Measurements from ENCODE around the gene ARHGEF1. TPM values are rescaled to one million over a fixed set of nuclear protein-coding genes. Genes with fewer than 3 reads are reported as not detected.

Gene ARHGEF1
- total RNA-seq, 4 donors from 2014 or later: 12.1 to 21.6 (median 15.5) TPM

DNA sequence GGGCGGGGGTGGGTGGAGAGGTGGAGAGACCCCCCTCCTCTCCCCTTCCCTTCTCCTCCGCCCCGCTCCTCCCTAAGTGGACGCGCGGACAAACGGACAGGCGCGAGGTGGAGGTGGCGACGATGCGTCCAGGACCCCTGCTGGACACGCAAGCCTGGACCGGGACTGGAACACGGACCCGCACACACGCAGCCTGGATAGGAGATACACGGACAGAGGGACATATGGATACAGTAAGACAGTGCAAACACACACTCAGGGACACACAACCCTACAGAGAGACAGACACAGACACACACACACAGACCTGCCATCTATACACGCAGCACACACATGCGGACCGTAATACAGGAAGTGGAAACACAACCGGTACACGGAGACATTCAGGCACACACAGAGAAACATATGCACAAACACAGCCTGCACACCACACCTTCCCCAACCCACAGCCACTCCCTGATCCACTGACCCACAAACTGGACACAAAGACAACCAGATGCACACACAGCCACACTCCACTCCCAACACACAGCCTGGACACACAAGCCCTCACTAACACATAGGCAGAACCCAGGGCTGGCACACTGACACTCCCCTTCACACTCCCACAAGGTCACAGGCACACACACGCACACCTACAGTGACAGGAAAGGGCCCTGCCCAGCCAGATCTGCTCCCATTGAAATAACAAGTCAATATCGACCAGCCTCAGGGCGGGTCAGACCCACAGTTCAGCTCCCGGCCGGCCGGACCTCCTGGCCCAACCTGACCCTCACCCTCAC lies 46.0 kb downstream of the ARHGEF1 start:
- Histone ChIP-seq H3K4me3 (peak overlapping the region in 2 of 4 donors; percentile 26 to 39), H3K4me1 (peaks cover 0 to 9% of the 10 kb centered on the region in 2 donors), H3K36me3 (no peaks in the 10 kb centered on the region), H3K27me3 (peaks cover 92 to 99% (median 96%) of the 10 kb centered on the region in 3 donors), H3K9me3 (no peaks in the 10 kb centered on the region), H3K27ac (no peak overlapping the region)
- TF ChIP-seq, protein P1, sequence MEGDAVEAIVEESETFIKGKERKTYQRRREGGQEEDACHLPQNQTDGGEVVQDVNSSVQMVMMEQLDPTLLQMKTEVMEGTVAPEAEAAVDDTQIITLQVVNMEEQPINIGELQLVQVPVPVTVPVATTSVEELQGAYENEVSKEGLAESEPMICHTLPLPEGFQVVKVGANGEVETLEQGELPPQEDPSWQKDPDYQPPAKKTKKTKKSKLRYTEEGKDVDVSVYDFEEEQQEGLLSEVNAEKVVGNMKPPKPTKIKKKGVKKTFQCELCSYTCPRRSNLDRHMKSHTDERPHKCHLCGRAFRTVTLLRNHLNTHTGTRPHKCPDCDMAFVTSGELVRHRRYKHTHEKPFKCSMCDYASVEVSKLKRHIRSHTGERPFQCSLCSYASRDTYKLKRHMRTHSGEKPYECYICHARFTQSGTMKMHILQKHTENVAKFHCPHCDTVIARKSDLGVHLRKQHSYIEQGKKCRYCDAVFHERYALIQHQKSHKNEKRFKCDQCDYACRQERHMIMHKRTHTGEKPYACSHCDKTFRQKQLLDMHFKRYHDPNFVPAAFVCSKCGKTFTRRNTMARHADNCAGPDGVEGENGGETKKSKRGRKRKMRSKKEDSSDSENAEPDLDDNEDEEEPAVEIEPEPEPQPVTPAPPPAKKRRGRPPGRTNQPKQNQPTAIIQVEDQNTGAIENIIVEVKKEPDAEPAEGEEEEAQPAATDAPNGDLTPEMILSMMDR (IDR thresholded peaks at IDR 0.05 in 4 of 5, conservative IDR thresholded peaks at IDR 0.05 in 1 of 5): no peak
- TF ChIP-seq POLR2A (IDR thresholded peaks at IDR 0.05): no peak
- ATAC-seq: no peak
- in situ Hi-C loops (cut with MboI; ENCODE audit: low sequenced_read_pairs in 4 of 4): no loop called here
- intact Hi-C loops (cut with DNase I; ENCODE audit: low total_unique reads): no loop called here
- DNase-seq: no peak

DNA sequence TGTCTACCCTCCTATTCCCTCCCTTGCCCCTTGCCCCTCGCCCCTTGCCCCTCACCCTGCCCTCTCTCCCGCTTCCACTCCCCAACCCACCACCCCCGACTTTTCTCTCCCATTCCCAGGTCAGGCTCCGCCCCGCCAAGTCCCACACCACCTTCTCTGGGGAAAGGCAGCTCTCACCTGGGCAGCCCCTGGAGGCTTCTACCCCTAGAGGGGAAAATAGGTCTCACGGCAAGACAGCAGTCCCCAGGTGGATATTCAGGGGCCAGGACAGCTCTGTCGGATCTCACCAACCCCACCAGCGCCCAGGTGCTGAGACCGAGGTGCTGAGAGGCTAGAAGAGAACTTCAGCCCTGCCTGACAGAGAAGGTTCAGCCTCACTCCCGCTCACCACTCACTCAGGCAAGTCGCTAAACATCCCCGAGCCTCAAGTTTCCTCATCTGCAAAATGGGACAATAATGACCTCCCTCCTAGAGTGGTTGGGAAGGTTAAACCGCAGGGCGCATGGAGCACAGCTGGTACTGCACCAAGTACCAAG lies 46.6 kb downstream of the ARHGEF1 start:
- H3K27me3 ChIP-seq: peaks cover 89 to 97% (median 91%) of the 10 kb centered on the region in 3 donors
- no peak overlapping the region for H3K4me3 ChIP-seq
- peaks cover 0 to 9% of the 10 kb centered on the region in 2 donors for H3K4me1 ChIP-seq
- H3K9me3 ChIP-seq: no peaks in the 10 kb centered on the region
- H3K27ac ChIP-seq: no peak overlapping the region
- no peak for DNase-seq
- in situ Hi-C loops (cut with MboI; ENCODE audit: low sequenced_read_pairs in 4 of 4): no loop called here
- intact Hi-C loops (cut with DNase I; ENCODE audit: low total_unique reads): no loop called here
- TF ChIP-seq, protein P1 (IDR thresholded peaks at IDR 0.05 in 4 of 5, conservative IDR thresholded peaks at IDR 0.05 in 1 of 5): no peak
- no peak for TF ChIP-seq POLR2A (IDR thresholded peaks at IDR 0.05)
- ATAC-seq: no peak
- H3K36me3 ChIP-seq: no peaks in the 10 kb centered on the region

DNA sequence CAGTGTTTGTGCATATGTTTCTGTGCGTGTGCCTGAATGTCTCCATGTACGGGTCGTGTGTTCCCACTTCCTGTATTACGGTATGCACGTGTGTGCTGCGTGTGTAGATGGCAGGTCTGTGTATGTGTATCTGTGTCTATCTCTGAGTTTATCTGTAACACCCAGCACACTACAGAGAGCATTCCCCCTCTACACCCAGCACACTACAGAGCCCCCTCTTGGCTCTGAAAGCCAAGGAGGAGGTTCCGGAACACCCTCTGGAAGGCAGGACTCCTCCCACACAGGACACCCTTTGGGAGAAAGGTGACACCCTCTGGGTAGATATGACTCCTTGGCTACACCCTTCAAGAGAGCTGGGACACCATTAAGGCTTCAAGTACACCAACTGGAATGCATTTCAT lies 47.3 kb downstream of the ARHGEF1 start:
- Histone ChIP-seq H3K27ac (no peak overlapping the region), H3K27me3 (peaks cover 88 to 98% (median 91%) of the 10 kb centered on the region in 3 donors), H3K36me3 (no peaks in the 10 kb centered on the region), H3K4me3 (no peak overlapping the region), H3K4me1 (peaks cover 0 to 9% of the 10 kb centered on the region in 2 donors), H3K9me3 (no peaks in the 10 kb centered on the region)
- in situ Hi-C loops (cut with MboI; ENCODE audit: low sequenced_read_pairs in 4 of 4) (no loop called here), intact Hi-C loops (cut with DNase I; ENCODE audit: low total_unique reads) (no loop called here)
- DNase-seq (no peak), ATAC-seq (no peak)
- no peak for TF ChIP-seq POLR2A (IDR thresholded peaks at IDR 0.05)
- TF ChIP-seq, protein P1 (IDR thresholded peaks at IDR 0.05 in 4 of 5, conservative IDR thresholded peaks at IDR 0.05 in 1 of 5): no peak

DNA sequence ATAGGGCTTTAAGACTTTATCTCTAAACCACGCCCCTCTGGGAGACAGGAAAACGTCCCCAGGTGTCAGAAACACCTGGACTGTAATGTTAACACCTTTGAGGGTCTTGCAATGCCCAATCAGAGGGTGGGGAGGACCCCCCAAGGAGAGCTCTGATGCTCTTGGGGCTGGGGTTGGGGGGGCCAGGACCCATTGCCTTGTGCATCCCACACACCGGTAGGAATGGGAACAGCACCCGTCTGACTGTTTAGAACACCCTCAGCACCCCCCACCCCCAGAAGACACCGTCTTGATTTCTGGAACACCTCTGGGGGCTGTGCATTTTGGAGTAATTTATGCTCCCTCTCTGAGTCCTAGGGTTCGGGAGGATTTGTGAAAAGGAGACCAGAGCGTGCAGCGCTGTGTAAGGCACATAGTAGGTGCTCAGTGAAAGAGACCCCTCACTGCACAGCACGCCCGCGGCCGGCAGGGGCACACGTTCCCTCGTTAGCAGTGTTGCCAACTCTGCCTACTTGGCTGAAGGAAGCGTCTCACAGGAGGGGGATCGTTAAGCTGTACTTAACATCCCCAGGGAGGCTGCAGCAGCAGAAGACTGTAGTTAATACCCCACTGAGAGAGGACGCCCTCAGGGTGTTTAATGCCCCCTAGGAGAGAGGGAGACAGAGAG lies 48.1 kb downstream of the ARHGEF1 start:
- ATAC-seq: no peak
- Histone ChIP-seq H3K36me3 (no peaks in the 10 kb centered on the region), H3K4me3 (no peak overlapping the region), H3K27ac (no peak overlapping the region), H3K4me1 (peaks cover 0 to 9% of the 10 kb centered on the region in 2 donors), H3K9me3 (no peaks in the 10 kb centered on the region), H3K27me3 (peaks cover 85 to 98% (median 92%) of the 10 kb centered on the region in 3 donors)
- TF ChIP-seq, protein P1 (IDR thresholded peaks at IDR 0.05 in 4 of 5, conservative IDR thresholded peaks at IDR 0.05 in 1 of 5): no peak
- no peak for TF ChIP-seq POLR2A (IDR thresholded peaks at IDR 0.05)
- in situ Hi-C loops (cut with MboI; ENCODE audit: low sequenced_read_pairs in 4 of 4) (no loop called here), intact Hi-C loops (cut with DNase I; ENCODE audit: low total_unique reads) (no loop called here)
- no peak for DNase-seq
